ENCODE data around the gene ADCY5. TPM values are rescaled to one million over a fixed set of nuclear protein-coding genes. Genes with fewer than 3 reads are reported as not detected.

ADCY5 gene
- total RNA-seq, 1 donor from 2014 or later, result not detected

- TF ChIP-seq CTCF (IDR thresholded peaks at IDR 0.05; ENCODE audit: insufficient read depth, low read length, severe bottlenecking), result no peak
- H3K36me3 ChIP-seq (ENCODE audit: control insufficient read depth, insufficient read depth, low read length), result no peaks in the 10 kb centered on the region
- FAIRE-seq, result no peak
- peaks cover 6% of the 10 kb centered on the region for H3K27me3 ChIP-seq (ENCODE audit: control insufficient read depth, insufficient read depth, low read length)
- no peak for DNase-seq (ENCODE audit: low read depth)
- H3K4me3 ChIP-seq (ENCODE audit: low read depth, low read length), result no peak overlapping the region
These were observed 48.7 kb downstream of the ADCY5 start for GRCh38 chr3:123400169-123400568.

- no peak for FAIRE-seq
- no peak for TF ChIP-seq CTCF (IDR thresholded peaks at IDR 0.05; ENCODE audit: insufficient read depth, low read length, severe bottlenecking)
- no peak overlapping the region for H3K4me3 ChIP-seq (ENCODE audit: low read depth, low read length)
- H3K27me3 ChIP-seq (ENCODE audit: control insufficient read depth, insufficient read depth, low read length), result peaks cover 6% of the 10 kb centered on the region
- no peak for DNase-seq (ENCODE audit: low read depth)
- no peaks in the 10 kb centered on the region for H3K36me3 ChIP-seq (ENCODE audit: control insufficient read depth, insufficient read depth, low read length)
These were observed 49.2 kb downstream of the ADCY5 start for GRCh38 chr3:123399653-123400052.

- FAIRE-seq, result no peak
- peaks cover 6% of the 10 kb centered on the region for H3K27me3 ChIP-seq (ENCODE audit: control insufficient read depth, insufficient read depth, low read length)
- DNase-seq (ENCODE audit: low read depth), result no peak
These were observed 50.7 kb downstream of the ADCY5 start for GRCh38 chr3:123397921-123398785.

DNA sequence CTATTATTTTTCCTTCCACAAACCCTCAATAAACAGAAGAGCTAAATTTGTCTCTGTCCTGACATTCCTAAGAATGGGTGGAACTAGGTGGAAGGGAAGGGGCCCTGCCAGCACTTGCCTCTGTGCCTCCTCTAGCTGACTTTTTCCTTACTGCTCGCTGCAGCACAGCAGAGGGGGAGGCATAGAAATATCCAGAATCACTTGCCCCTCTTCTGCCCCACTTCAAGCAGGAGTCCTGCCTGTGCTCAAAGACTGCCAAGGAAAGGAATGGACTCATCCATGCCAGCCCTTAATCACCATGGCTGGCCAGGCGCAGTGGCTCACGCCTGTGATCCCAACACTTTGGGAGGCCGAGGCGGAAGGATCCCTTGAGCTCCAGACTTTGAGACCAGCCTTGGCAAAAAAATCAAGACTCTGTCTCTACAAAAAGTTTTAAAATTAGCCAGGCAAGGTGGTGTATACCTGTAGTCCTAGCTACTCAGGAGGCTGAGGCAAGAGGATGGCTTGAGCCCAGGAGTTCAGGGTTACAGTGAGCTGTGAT is 51.8 kb downstream of the ADCY5 start:
- FAIRE-seq (no peak), DNase-seq (ENCODE audit: low read depth) (no peak)
- Histone ChIP-seq H3K36me3 (ENCODE audit: control insufficient read depth, insufficient read depth, low read length) (no peaks in the 10 kb centered on the region), H3K27me3 (ENCODE audit: control insufficient read depth, insufficient read depth, low read length) (peaks cover 6% of the 10 kb centered on the region), H3K4me3 (ENCODE audit: low read depth, low read length) (no peak overlapping the region)
- TF ChIP-seq CTCF (IDR thresholded peaks at IDR 0.05; ENCODE audit: insufficient read depth, low read length, severe bottlenecking), result no peak

More at GRCh38 chr3:123397921-123398785, 50.7 kb downstream of the ADCY5 start:
- no peak for TF ChIP-seq CTCF (IDR thresholded peaks at IDR 0.05; ENCODE audit: insufficient read depth, low read length, severe bottlenecking)
- Histone ChIP-seq H3K4me3 (ENCODE audit: low read depth, low read length) (no peak overlapping the region), H3K36me3 (ENCODE audit: control insufficient read depth, insufficient read depth, low read length) (no peaks in the 10 kb centered on the region)

GRCh38 chr3:123396171-123397049 is 52.5 kb downstream of the ADCY5 start:
- H3K4me3 ChIP-seq (ENCODE audit: low read depth, low read length), result no peak overlapping the region
- no peak for FAIRE-seq
- no peak for TF ChIP-seq CTCF (IDR thresholded peaks at IDR 0.05; ENCODE audit: insufficient read depth, low read length, severe bottlenecking)
- peaks cover 6% of the 10 kb centered on the region for H3K27me3 ChIP-seq (ENCODE audit: control insufficient read depth, insufficient read depth, low read length)
- peak; percentile 41 for DNase-seq (ENCODE audit: low read depth)
- H3K36me3 ChIP-seq (ENCODE audit: control insufficient read depth, insufficient read depth, low read length), result no peaks in the 10 kb centered on the region

Measured in bronchial epithelial cell (primary cell).